Ovary (tissue), 1 donor: ENCODE data around the gene USP13.

Experiments used
- EP300 ChIP-seq: sonication (generic); formaldehyde crosslinking; IDR thresholded peaks from one replicate; pipeline ENCODE4 v1.6.1; 2017; ENCODE audit warnings: antibody characterized with exemption
- POLR2A ChIP-seq: fragments of 450-650 bp; IDR thresholded peaks from one replicate; pipeline ENCODE4 v1.6.1; 2017; ENCODE audit warnings: antibody characterized with exemption, mild to moderate bottlenecking, moderate library complexity

GRCh38 chr3:179604321-179605078 lies 48.3 kb upstream of the USP13 start, which contains the start of the genes MRPL47 and NDUFB5:
- TF ChIP-seq EP300 (no peak), POLR2A (peak; percentile 75)
